GM10266 (cell line): Measurements from ENCODE around the gene TBL1X.

ENCODE experiments used
- DNase-seq: peaks from one replicate; pipeline ENCODE4 v3.0.0; 2012; ENCODE audit errors: extremely low spot score
- CTCF ChIP-seq: IDR thresholded peaks from 2 replicates; pipeline ENCODE4 v1.5.1; 2012; ENCODE audit warnings: mild to moderate bottlenecking, low read depth; ENCODE audit not compliant: control insufficient read depth, insufficient read depth; ENCODE audit errors: missing control alignments

Gene TBL1X

DNA sequence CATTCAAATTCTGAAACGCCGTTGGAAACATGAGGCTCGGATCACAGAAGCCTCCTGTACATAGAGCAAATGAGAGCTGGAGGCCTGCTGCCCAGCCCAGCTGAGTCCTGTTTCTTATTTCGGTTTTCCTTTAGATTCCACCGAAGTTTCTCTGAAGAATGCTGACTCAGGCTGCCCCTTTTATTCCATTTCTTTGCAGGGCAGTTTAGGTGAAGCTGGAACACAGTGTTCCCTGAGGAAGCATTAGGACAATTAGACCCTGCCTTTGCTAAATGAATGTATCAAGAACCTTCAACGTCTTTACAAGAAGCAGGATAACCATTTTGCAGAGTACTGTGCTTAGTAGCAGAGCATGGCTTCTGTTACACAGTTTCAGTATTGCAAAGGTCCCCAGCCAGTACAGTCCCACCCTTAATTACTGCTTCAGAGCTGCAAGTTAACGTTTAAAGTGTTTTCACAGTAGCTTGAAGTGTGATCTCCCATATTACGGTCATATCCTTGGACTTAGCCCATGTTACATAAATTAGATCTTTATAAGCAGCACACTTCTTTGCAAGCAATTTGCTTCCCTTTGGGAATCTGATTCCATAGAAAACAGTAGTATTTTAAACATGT lies 117.0 kb downstream of the TBL1X start:
- DNase-seq: no peak
- TF ChIP-seq CTCF: no peak

DNA sequence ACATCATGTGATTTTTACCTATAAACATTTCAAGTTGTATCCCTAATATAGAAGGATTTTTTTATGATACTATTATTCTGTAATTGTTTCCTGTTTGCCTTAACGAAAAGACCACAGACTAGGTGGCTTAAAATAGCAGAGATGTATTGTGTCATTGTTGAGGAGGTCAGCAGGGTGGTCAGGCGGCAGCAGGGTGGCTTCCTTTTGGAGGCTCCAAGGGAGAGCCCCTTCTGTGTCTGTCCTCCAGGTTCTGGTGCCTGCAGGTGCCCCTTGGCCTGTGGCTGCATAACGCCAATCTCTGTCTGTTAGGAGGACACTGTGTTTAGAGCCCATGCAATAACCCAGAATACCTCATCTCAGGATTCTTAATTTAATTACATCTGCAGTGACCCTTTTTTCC lies 118.1 kb downstream of the TBL1X start:
- no peak for TF ChIP-seq CTCF

GRCh38 chrX:9586992-9587392 lies 122.1 kb downstream of the TBL1X start:
- TF ChIP-seq CTCF: no peak
- no peak for DNase-seq

More for the DNA sequence above, 118.1 kb downstream of the TBL1X start:
- no peak for DNase-seq

GRCh38 chrX:9587642-9588041 lies 122.8 kb downstream of the TBL1X start:
- TF ChIP-seq CTCF: no peak
- DNase-seq: no peak

GRCh38 chrX:9591496-9591895 lies 126.6 kb downstream of the TBL1X start:
- TF ChIP-seq CTCF: no peak
- no peak for DNase-seq

DNA sequence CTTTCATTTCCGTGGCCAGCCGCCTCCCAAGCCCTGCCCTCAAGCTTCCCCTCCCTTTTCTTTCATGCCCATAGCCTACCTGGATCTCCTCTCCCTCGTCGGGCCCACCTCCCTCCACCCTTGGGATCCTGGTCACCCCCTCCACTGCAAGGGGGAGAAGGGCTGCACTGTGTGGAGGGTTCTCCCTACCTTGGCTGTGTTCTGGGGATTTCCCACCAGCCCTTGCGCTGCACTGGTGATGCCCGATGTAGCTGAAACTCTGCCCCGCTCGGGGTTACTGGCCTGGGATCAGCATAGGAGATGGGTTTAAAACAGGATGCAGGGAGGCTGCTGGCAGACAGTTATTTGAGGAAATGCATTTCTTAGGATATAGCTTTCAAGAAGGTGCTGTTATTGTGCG lies 128.9 kb downstream of the TBL1X start:
- no peak for DNase-seq
- no peak for TF ChIP-seq CTCF

- no peak for DNase-seq
- TF ChIP-seq CTCF: no peak
Observed at GRCh38 chrX:9595174-9595573, 130.3 kb downstream of the TBL1X start.
